Neural crest cell (in vitro differentiated cells): ENCODE measurements around the gene MPRIP. TPM values are rescaled to one million over a fixed set of nuclear protein-coding genes. Genes with fewer than 3 reads are reported as not detected.

Source experiments
- DNase-seq: peaks from one replicate; pipeline ENCODE4 v3.0.0; 2021; ENCODE audit warnings: low read depth, mixed read lengths, low spot score
- H3K27ac Mint-ChIP-seq: one replicate; pipeline ENCODE4 v1.8.0; 2021; ENCODE audit warnings: mild to moderate bottlenecking, mixed read lengths; ENCODE audit not compliant: unreplicated experiment
- H3K27me3 Mint-ChIP-seq: 2 replicates; pipeline ENCODE4 v1.8.0; 2021; ENCODE audit warnings: low read depth, mild to moderate bottlenecking, mixed read lengths
- H3K36me3 Mint-ChIP-seq: 2 replicates; pipeline ENCODE4 v1.8.0; 2021; ENCODE audit warnings: low read depth, mild to moderate bottlenecking, mixed read lengths
- H3K4me1 Mint-ChIP-seq: 2 replicates; pipeline ENCODE4 v1.8.0; 2021; ENCODE audit warnings: mixed read lengths
- H3K4me3 Mint-ChIP-seq: one replicate; pipeline ENCODE4 v1.8.0; 2021; ENCODE audit warnings: mild to moderate bottlenecking, mixed read lengths
- H3K9me3 Mint-ChIP-seq: 2 replicates; pipeline ENCODE4 v1.8.0; 2021; ENCODE audit warnings: mixed read lengths
- total RNA-seq: library from RNA; stranded (reverse); gene quantifications from 2 replicates; pipeline ENCODE4 v1.2.1, GENCODE V29; 2021
- TF ChIP-seq, protein P1 (sequence below): fragments of 200-600 bp; sonication (generic); conservative IDR thresholded peaks from 2 replicates; pipeline ENCODE4 v1.5.0; 2021; ENCODE audit warnings: antibody characterized with exemption, mild to moderate bottlenecking

Gene MPRIP
- total RNA-seq, 1 donor from 2014 or later: 241 TPM

GRCh38 chr17:17050346-17051345, 8.4 kb downstream of the MPRIP start:
- Mint-ChIP-seq H3K9me3 (peaks cover 2% of the 10 kb centered on the region), H3K27me3 (no peaks in the 10 kb centered on the region), H3K4me1 (peaks cover 28% of the 10 kb centered on the region), H3K36me3 (peaks cover 15% of the 10 kb centered on the region), H3K27ac (no peak overlapping the region), H3K4me3 (peak overlapping the region; percentile 10)
- DNase-seq: no peak
- TF ChIP-seq, protein P1, sequence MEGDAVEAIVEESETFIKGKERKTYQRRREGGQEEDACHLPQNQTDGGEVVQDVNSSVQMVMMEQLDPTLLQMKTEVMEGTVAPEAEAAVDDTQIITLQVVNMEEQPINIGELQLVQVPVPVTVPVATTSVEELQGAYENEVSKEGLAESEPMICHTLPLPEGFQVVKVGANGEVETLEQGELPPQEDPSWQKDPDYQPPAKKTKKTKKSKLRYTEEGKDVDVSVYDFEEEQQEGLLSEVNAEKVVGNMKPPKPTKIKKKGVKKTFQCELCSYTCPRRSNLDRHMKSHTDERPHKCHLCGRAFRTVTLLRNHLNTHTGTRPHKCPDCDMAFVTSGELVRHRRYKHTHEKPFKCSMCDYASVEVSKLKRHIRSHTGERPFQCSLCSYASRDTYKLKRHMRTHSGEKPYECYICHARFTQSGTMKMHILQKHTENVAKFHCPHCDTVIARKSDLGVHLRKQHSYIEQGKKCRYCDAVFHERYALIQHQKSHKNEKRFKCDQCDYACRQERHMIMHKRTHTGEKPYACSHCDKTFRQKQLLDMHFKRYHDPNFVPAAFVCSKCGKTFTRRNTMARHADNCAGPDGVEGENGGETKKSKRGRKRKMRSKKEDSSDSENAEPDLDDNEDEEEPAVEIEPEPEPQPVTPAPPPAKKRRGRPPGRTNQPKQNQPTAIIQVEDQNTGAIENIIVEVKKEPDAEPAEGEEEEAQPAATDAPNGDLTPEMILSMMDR: no peak

DNA sequence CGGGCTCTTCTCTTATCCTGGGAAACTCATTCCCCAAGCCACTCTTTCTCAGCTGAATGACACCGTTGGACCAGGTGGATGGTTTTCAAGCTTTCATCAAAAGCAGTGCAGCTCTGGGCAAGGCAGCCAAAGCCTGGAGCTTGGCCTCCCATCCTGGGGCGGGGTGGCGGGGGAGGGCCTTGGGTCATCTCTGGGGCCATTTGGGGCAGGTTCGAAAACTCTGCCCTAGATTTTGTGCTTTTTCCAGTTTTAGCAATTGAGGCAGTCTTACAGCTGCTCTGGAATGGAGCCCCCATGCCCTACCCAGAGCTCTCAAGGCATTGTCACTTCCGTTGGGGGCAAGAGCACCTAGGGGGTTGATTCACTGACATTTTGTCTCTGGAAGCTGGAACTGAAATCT, 9.1 kb downstream of the MPRIP start:
- Mint-ChIP-seq H3K4me1 (peaks cover 23% of the 10 kb centered on the region), H3K9me3 (no peaks in the 10 kb centered on the region), H3K36me3 (peaks cover 11% of the 10 kb centered on the region), H3K27me3 (no peaks in the 10 kb centered on the region), H3K27ac (no peak overlapping the region), H3K4me3 (no peak overlapping the region)
- TF ChIP-seq, protein P1: no peak
- DNase-seq: no peak

DNA sequence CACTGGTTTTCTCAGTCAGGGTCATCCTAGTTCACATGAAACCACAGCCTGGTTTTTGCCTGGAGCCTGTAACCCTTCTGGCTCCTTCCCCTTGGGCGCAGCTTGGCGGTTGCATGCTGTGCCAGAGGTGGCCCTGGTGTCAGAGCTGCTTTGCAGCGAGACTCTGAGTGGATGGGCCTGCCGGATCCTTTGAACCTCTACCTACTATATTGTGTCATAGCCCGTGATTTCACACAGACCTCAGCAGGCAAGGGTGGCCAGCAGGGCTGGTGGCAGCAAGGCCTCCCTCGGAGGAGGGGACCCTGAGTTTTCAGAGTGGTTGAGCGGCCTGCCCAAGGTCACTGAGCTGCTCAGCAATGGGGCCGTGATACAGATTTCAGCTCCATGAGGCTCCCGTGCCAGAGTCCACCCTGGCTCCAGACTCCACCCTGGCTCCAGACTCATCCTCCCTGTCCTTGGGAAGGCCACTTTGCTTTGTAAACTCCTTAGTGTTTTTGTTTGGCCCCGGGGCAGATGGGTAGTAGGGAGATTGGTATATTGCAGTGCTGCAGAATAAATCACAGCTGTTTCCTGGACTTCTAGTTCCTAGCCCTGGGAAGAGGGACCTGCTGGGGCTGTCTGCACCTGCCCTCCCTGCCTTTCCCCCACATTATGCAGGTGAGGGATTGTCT, 9.7 kb downstream of the MPRIP start:
- Mint-ChIP-seq H3K27ac (no peak overlapping the region), H3K4me3 (no peak overlapping the region), H3K36me3 (peaks cover 11% of the 10 kb centered on the region), H3K27me3 (no peaks in the 10 kb centered on the region), H3K9me3 (no peaks in the 10 kb centered on the region), H3K4me1 (peaks cover 26% of the 10 kb centered on the region)
- TF ChIP-seq, protein P1: no peak
- no peak for DNase-seq

DNA sequence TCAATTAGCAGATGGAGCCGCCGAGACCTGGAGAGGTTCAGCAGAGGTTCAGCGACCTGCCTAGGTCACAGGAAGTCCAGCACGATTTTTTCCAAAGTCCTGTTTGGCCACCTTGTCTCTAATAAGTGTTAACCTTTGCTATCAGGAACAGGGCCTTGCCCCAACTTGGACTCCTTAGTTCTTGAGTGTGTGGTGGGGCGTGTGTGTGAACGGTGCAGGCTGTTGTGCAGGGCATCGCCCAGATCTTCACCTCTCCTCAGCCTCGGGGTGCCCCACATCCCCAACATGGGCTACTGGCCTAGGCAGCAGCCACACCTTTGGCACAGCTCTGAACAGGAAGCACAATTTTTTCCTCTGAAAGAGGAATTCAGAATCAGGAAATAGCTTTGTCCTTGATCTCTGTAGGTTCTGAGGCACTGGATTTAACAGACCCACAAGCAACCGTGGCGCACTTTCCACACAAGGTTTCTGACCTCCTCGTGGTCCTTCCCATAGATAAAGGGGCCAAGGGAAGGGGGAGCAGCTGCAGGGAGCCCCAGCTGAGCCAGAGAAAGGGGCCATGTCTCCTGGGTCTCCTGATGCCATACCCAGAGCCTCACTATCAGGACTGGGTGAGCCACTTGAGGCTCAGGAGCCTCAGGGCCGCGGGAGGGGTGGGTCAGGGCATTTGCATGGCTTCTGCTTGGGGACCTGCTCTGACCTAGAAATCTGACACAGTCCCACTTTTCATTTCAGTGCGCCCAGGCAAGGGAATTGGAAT, 10.4 kb downstream of the MPRIP start:
- H3K36me3 Mint-ChIP-seq: peaks cover 5% of the 10 kb centered on the region
- H3K27me3 Mint-ChIP-seq: no peaks in the 10 kb centered on the region
- no peak overlapping the region for H3K4me3 Mint-ChIP-seq
- TF ChIP-seq, protein P1: no peak
- H3K27ac Mint-ChIP-seq: peak overlapping the region; percentile 45
- peaks cover 24% of the 10 kb centered on the region for H3K4me1 Mint-ChIP-seq
- no peak for DNase-seq
- no peaks in the 10 kb centered on the region for H3K9me3 Mint-ChIP-seq
